Neuronal stem cell (in vitro differentiated cells): ENCODE data around the gene SS18L1.
A peak's percentile ranks its signal among the peaks of the same experiment; 100 is the strongest.

Experiments
- DNase-seq: peaks from one replicate; pipeline ENCODE4 v3.0.0-alpha.2; 2013; ENCODE audit warnings: low spot score
- H2AFZ ChIP-seq: one replicate; pipeline ENCODE4 v1.6.1; 2013; ENCODE audit warnings: mild to moderate bottlenecking, low read length, inconsistent platforms
- H2AK5ac ChIP-seq: 2 replicates; pipeline ENCODE4 v1.6.1; 2013; ENCODE audit warnings: low read depth, mild to moderate bottlenecking, inconsistent platforms, low read length, moderate library complexity, mixed read lengths
- H2BK120ac ChIP-seq: 2 replicates; pipeline ENCODE4 v1.6.1; 2013; ENCODE audit warnings: low read depth, mild to moderate bottlenecking, inconsistent platforms, low read length, moderate library complexity, mixed read lengths
- H2BK12ac ChIP-seq: one replicate; pipeline ENCODE4 v1.6.1; 2013; ENCODE audit warnings: low read length, inconsistent platforms
- H2BK15ac ChIP-seq: 2 replicates; pipeline ENCODE4 v1.6.1; 2013; ENCODE audit warnings: mild to moderate bottlenecking, low read length, inconsistent platforms, mixed read lengths
- H2BK5ac ChIP-seq: one replicate; pipeline ENCODE4 v1.6.1; 2013; ENCODE audit warnings: inconsistent platforms, mild to moderate bottlenecking, low read length, moderate library complexity
- H3K14ac ChIP-seq: one replicate; pipeline ENCODE4 v1.6.1; 2013; ENCODE audit warnings: low read length, inconsistent platforms
- H3K18ac ChIP-seq: 2 replicates; pipeline ENCODE4 v1.6.1; 2013; ENCODE audit warnings: low read length, inconsistent platforms
- H3K23ac ChIP-seq: 2 replicates; pipeline ENCODE4 v1.6.1; 2013; ENCODE audit warnings: low read depth, mild to moderate bottlenecking, mixed read lengths, low read length, inconsistent platforms; ENCODE audit not compliant: poor library complexity
- H3K27ac ChIP-seq: replicated peaks from 3 replicates; pipeline ENCODE4 v1.5.1; 2013; ENCODE audit warnings: low read length, inconsistent platforms
- H3K27me3 ChIP-seq, 3 experiments: 2 replicates each; pipeline ENCODE4 v1.6.1; 2013; ENCODE audit warnings: low read length in 3 of 3, mild to moderate bottlenecking in 2 of 3, inconsistent platforms in 1 of 3, low read depth in 1 of 3, mixed read lengths in 1 of 3, moderate library complexity in 1 of 3; ENCODE audit not compliant: control insufficient read depth in 3 of 3, insufficient read depth in 3 of 3
- H3K36me3 ChIP-seq, 2 donors: replicated peaks in 1 of 2; 2 replicates each; pipeline ENCODE4 v1.6.1; 2013; ENCODE audit warnings: low read length in 2 of 2; ENCODE audit not compliant: control insufficient read depth in 2 of 2, insufficient read depth in 2 of 2
- H3K4ac ChIP-seq: 2 replicates; pipeline ENCODE4 v1.6.1; 2013; ENCODE audit warnings: inconsistent platforms, mild to moderate bottlenecking, low read length, moderate library complexity
- H3K4me1 ChIP-seq, 2 donors: 1 replicate in 1 of 2; 2 replicates in 1 of 2; pipeline ENCODE4 v1.6.1; 2013; ENCODE audit warnings: low read length in 2 of 2, low read depth in 1 of 2; ENCODE audit not compliant: control insufficient read depth in 2 of 2, insufficient read depth in 1 of 2
- H3K4me2 ChIP-seq: one replicate; pipeline ENCODE4 v1.6.1; 2013; ENCODE audit warnings: mild to moderate bottlenecking, low read length, inconsistent platforms; ENCODE audit not compliant: insufficient read depth, poor library complexity, severe bottlenecking
- H3K4me3 ChIP-seq, 2 donors: 2 replicates each; pipeline ENCODE4 v1.5.1; 2013; ENCODE audit warnings: low read length in 2 of 2, mild to moderate bottlenecking in 2 of 2, inconsistent platforms in 1 of 2, moderate library complexity in 1 of 2
- H3K79me1 ChIP-seq: one replicate; pipeline ENCODE4 v1.6.1; 2013; ENCODE audit warnings: low read depth, mild to moderate bottlenecking, inconsistent platforms, low read length, moderate library complexity
- H3K9ac ChIP-seq: one replicate; pipeline ENCODE4 v1.6.1; 2013; ENCODE audit warnings: mild to moderate bottlenecking, low read depth, low read length, inconsistent platforms; ENCODE audit not compliant: poor library complexity
- H3K9me3 ChIP-seq, 2 donors: replicated peaks in 1 of 2; 2 replicates each; pipeline versions ENCODE3 to v1.6.1; 2013; ENCODE audit warnings: low read length in 2 of 2, mild to moderate bottlenecking in 2 of 2, inconsistent platforms in 1 of 2, low read depth in 1 of 2, mixed read lengths in 1 of 2, moderate library complexity in 1 of 2; ENCODE audit not compliant: control insufficient read depth in 2 of 2, insufficient read depth in 1 of 2
- H4K8ac ChIP-seq: one replicate; pipeline ENCODE4 v1.6.1; 2013; ENCODE audit warnings: low read depth, mild to moderate bottlenecking, inconsistent platforms, low read length, moderate library complexity
- H4K91ac ChIP-seq: one replicate; pipeline ENCODE4 v1.6.1; 2013; ENCODE audit warnings: low read length, low read depth, mild to moderate bottlenecking, inconsistent platforms; ENCODE audit not compliant: poor library complexity
- WGBS, 2 donors: extraction: QIAGEN DNeasy Blood & Tissue Kit; methylation state at CpG; one replicate each; pipeline ENCODE4 v1.1.7; 2013; ENCODE audit warnings: missing lambda C conversion rate in 2 of 2, mixed read lengths in 1 of 2; ENCODE audit not compliant: insufficient read length in 2 of 2, insufficient replicate concordance in 1 of 2; ENCODE audit errors: extremely low coverage in 2 of 2; 5-methylcytosine and 5-hydroxymethylcytosine counted together

SS18L1 gene

GRCh38 chr20:62174021-62174804, 30.6 kb downstream of the SS18L1 start:
- 100% methylated on average over 1 of the region's 28 CpGs; no CpG with 5 or more reads in 1 of the 2 donors for WGBS, 2 donors
- DNase-seq, result no peak
- H3K4me3 ChIP-seq, result no peak overlapping the region
- H2BK12ac ChIP-seq, result no peak overlapping the region
- no peak overlapping the region for H4K8ac ChIP-seq
- no peak overlapping the region for H3K14ac ChIP-seq
- no peak overlapping the region for H2AFZ ChIP-seq
- no peak overlapping the region for H3K4ac ChIP-seq
- H3K27me3 ChIP-seq, result no peaks in the 10 kb centered on the region
- H3K4me1 ChIP-seq, result no peaks in the 10 kb centered on the region
- no peak overlapping the region for H2AK5ac ChIP-seq
- no peak overlapping the region for H2BK15ac ChIP-seq
- H3K79me1 ChIP-seq, result peaks cover 3% of the 10 kb centered on the region
- H2BK5ac ChIP-seq, result no peak overlapping the region
- no peak overlapping the region for H3K9ac ChIP-seq
- no peak overlapping the region for H3K18ac ChIP-seq
- H3K4me2 ChIP-seq, result no peak overlapping the region
- H3K9me3 ChIP-seq, result no peaks in the 10 kb centered on the region
- H2BK120ac ChIP-seq, result no peak overlapping the region
- H4K91ac ChIP-seq, result no peak overlapping the region
- H3K27ac ChIP-seq, result no peak overlapping the region
- no peak overlapping the region for H3K23ac ChIP-seq
- H3K36me3 ChIP-seq, result peaks cover 30 to 72% of the 10 kb centered on the region in 2 donors

- Histone ChIP-seq H4K91ac (no peak overlapping the region), H2BK15ac (no peak overlapping the region), H4K8ac (no peak overlapping the region), H3K27me3 (no peaks in the 10 kb centered on the region), H3K18ac (no peak overlapping the region), H2BK120ac (no peak overlapping the region), H3K9ac (no peak overlapping the region), H3K4me3 (no peak overlapping the region), H3K36me3 (peaks cover 31 to 73% of the 10 kb centered on the region in 2 donors), H3K4me1 (no peaks in the 10 kb centered on the region), H2AK5ac (no peak overlapping the region), H2BK12ac (no peak overlapping the region), H3K4me2 (no peak overlapping the region), H3K9me3 (no peaks in the 10 kb centered on the region), H3K27ac (no peak overlapping the region), H3K23ac (no peak overlapping the region), H3K14ac (no peak overlapping the region), H2BK5ac (no peak overlapping the region), H3K79me1 (peaks cover 3% of the 10 kb centered on the region), H3K4ac (no peak overlapping the region), H2AFZ (no peak overlapping the region)
- no peak for DNase-seq
- WGBS, 2 donors, result no CpG with 5 or more reads among the region's 26 CpGs
Observed at GRCh38 chr20:62174870-62175624, 31.5 kb downstream of the SS18L1 start.

- no peak overlapping the region for H2AK5ac ChIP-seq
- no peaks in the 10 kb centered on the region for H3K9me3 ChIP-seq
- H3K79me1 ChIP-seq, result peaks cover 3% of the 10 kb centered on the region
- H4K8ac ChIP-seq, result no peak overlapping the region
- H3K4me3 ChIP-seq, result no peak overlapping the region
- H2BK12ac ChIP-seq, result no peak overlapping the region
- no peak overlapping the region for H2BK15ac ChIP-seq
- H3K4me2 ChIP-seq, result no peak overlapping the region
- DNase-seq, result no peak
- H3K9ac ChIP-seq, result peak overlapping the region; percentile 47
- no peak overlapping the region for H3K14ac ChIP-seq
- H2BK5ac ChIP-seq, result no peak overlapping the region
- no peak overlapping the region for H2BK120ac ChIP-seq
- no peaks in the 10 kb centered on the region for H3K4me1 ChIP-seq
- no peak overlapping the region for H3K4ac ChIP-seq
- H3K18ac ChIP-seq, result no peak overlapping the region
- no peak overlapping the region for H4K91ac ChIP-seq
- H3K36me3 ChIP-seq, result peaks cover 31 to 80% of the 10 kb centered on the region in 2 donors
- H3K27ac ChIP-seq, result no peak overlapping the region
- H2AFZ ChIP-seq, result no peak overlapping the region
- H3K23ac ChIP-seq, result no peak overlapping the region
- no CpG with 5 or more reads among the region's 10 CpGs for WGBS, 2 donors
- H3K27me3 ChIP-seq, result no peaks in the 10 kb centered on the region
Observed at GRCh38 chr20:62175711-62176110, 32.1 kb downstream of the SS18L1 start.

- no CpG with 5 or more reads among the region's 15 CpGs for WGBS, 2 donors
- Histone ChIP-seq H3K4me2 (no peak overlapping the region), H3K79me1 (peaks cover 3% of the 10 kb centered on the region)
Observed at GRCh38 chr20:62176866-62177265, 33.3 kb downstream of the SS18L1 start.

More at GRCh38 chr20:62176866-62177265, 33.3 kb downstream of the SS18L1 start:
- DNase-seq, result no peak
- Histone ChIP-seq H3K23ac (no peak overlapping the region), H2AK5ac (no peak overlapping the region), H2BK12ac (no peak overlapping the region), H3K4me1 (peaks cover 0 to 2% of the 10 kb centered on the region in 2 donors), H3K4me3 (no peak overlapping the region), H3K9ac (no peak overlapping the region), H2BK5ac (no peak overlapping the region), H3K36me3 (peaks cover 31 to 85% of the 10 kb centered on the region in 2 donors), H3K18ac (no peak overlapping the region), H4K8ac (no peak overlapping the region), H4K91ac (no peak overlapping the region), H3K27me3 (no peaks in the 10 kb centered on the region), H3K9me3 (no peaks in the 10 kb centered on the region), H3K14ac (no peak overlapping the region), H3K27ac (no peak overlapping the region), H2AFZ (no peak overlapping the region), H2BK120ac (no peak overlapping the region), H3K4ac (no peak overlapping the region), H2BK15ac (no peak overlapping the region)
